NCI-H510A treated with DMSO at 0.1 percent for 48 hours (cell line): ENCODE results near the gene CPED1.

Source experiments
- DNase-seq: peaks from one replicate; lab custom pipeline; 2025; lab: John Stamatoyannopoulos, UW

Gene CPED1

DNA sequence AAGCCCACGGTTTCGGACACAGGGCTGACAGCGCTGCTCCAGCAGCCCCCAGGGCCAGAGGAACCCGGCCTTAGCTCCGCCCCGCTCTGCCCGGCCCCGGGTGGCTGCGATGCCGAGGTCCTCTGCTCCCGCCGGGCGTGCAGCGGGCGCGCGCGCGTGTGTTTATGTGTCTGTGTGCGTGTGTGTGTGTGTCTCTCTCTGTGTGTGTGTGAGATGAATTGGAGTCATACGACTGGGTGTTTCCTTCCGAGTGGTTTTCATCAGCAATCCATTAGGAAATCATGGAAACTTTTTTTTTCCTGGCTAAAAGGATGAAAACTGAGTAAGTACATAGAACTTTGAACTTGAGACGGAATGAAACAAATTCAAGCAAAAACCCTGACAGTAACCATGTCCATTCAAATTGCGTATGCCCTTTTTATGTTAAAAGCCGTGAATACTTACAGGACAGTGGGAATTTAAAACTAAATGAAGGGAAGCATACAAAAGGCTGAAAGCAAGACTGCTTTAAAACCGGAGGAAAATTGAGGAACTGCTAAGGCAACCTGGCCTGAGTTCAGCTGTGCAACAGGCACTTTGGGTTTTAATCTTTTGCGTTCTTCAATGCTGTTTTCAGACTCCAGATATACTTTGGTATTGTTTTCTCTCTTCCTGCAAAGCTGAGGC lies at the start of gene CPED1:
Gene CPED1, plus strand, starts transcription at position 121 of the 666 bp plus-strand sequence. CDS start 911 bp downstream, outside the sequence.
- DNase-seq, result peak; percentile 29

DNA sequence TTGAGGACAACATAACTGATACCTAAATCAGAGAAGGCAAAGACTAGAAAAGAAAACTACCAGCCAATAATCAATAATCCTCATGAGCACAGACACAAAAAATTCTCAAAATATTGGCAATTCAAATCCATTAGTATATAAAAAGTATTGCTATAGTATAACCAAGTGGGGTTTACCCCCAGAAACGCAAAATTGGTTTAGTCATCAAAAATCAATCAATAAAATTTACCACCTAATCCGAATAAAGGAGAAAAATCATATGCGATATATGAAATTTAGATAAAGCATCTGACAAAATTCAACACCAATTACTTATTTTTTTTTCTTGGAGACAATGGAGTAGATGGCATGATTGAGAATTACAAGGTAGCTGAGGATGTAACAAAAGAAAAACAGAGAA lies 49.2 kb upstream of the CPED1 start:
- no peak for DNase-seq

DNA sequence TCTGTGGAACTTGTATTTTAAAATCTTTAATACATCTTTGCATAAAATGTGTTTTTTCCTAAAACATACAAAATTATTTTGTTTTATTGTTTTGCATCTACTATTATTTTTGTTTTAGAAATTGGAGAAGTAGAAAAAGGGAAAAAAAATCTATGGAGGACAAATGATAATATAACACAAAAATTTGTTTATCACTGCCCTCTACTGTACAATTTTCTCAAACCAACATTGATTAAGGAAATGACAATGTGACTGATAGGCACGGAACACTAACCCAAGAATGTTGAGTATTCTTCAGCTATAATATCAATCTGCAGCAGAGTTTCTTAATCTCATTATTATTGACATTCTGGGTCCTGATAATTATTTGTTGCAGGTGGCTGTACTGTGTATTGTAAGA lies 47.4 kb upstream of the CPED1 start:
- no peak for DNase-seq

DNA sequence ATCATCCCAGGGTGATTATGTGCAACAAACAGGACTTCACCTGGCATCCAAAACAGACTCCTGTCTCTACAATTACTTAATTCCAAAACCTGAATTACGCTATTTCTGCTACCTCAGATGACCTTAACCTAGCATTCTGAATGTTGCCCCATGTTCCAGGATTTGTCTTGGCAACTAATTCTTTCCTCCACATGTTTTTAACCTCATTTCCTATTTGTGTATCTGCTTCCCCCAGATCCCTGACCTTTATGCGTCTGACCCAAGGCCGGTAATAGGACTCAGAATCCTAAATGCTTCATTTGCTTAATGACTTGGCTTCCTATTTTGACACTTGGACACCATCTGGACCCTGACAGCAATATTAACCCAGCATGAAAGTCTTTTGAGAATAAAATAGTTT lies 46.7 kb upstream of the CPED1 start:
- DNase-seq, result no peak

DNA sequence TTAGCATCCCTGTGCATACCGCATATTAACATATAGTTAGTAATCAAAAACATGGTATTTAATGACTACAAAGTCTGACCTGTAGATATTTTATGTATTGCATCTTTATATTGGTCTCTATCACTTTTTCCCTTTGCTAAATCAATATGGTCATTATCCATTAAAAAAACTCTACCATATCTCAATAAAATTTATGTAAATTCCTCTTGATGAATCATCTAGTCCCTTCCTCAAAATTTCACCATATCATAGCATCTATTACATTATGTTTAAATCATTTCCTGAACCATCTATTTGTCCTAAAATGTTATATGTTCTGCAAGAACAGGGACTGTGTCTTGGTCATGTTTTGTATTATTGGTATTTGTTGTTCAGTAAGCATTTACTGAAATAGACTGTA lies 45.6 kb upstream of the CPED1 start:
- DNase-seq, result no peak

DNA sequence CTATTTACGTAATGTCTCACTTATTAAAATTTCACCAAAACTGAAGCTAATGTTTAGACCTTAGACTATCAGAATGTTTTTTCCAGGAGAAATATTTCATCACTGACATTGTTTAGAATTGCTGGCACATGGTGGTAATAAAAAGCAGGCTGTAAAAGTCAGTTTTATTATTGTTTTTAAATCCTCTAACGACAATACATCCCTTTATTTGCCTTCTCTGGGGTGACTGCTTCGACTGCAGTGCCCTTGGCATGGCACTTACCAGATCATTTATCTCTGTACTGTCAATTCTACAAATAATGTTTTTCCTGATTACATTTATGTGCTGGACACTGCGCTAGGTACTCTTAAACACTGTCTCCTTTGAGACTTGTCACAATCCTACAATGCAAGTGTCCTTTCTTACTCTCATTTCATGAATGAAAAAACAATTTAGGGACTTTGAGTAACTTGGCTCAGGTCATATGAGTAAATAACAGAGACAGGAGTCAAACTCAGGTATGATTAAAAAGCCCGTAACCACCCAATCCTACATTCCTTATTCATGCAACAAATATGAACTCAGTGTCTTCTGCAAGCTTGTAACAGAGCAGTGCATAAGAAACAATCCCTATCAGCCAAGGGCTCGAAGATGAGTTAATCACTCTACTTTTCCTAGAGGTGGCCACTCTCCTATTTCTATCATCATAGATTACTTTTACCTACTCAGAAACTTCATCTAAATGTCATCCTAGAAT lies 43.5 kb upstream of the CPED1 start:
- DNase-seq, result peak; percentile 15

DNA sequence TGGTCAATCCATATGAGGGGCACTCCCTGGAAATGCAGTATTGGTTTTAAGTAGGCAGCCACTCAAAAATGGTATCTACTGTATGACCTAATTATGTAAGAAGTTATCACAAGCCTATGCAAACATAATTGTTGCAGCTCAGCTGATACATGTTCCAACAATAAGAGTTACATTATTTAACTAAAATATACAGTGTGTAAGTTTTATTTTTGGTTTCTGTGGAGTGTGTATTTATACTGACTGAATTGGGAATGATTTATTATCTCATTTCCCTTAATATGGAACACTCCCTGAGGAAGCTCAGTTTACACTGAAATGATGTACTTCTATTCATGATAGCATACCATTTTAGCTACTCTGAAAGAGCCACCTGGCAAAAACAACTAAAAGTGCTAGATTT lies 40.5 kb upstream of the CPED1 start:
- no peak for DNase-seq

DNA sequence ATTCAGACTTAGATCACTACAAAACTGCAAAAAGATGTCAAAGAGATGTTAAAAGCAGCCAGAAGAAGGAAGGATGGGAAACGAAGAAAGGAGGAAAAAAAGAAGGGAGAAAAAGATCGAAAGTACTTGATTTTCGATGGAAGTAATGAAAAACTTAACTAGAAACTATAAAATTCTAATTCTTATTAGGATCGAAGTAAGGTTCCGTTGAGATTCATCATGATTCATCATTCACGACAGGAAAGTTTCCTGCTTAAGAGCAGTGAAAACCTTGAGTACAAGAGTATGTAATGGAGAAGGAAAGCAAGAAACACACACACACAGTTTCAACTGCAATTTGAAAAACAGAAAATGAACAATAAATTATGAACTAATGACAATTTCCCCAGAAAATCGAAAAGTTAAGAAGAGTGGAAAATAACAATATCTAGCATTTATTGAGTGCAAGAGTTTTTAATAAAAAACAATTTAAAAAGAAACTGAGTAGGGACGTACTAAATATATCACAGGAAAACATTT lies 39.1 kb upstream of the CPED1 start:
- DNase-seq, result no peak

DNA sequence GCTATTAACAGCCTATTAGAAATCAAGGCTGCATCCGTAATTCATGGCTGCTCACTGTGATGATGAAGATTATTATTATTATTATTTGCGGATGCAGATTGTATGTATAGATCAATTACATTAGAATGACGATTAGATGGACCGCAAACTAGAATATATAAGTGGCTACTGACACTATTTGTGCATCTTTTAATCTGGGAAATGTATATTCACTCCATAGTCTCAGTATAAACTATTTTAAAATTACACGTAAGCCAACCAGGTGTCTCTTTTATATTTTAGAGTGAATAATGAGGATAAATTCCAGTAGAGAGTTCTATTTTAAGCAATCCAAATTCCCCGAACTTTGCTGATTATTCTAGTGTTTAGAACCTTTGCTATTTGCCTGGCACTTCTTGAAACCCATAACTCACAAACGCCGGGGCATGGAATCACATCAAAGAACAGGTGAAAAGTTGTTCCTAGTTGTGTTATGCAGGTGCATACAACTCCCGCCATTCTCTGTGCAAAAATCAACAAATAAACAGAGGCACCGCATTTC lies 38.4 kb upstream of the CPED1 start:
- peak; percentile 38 for DNase-seq

DNA sequence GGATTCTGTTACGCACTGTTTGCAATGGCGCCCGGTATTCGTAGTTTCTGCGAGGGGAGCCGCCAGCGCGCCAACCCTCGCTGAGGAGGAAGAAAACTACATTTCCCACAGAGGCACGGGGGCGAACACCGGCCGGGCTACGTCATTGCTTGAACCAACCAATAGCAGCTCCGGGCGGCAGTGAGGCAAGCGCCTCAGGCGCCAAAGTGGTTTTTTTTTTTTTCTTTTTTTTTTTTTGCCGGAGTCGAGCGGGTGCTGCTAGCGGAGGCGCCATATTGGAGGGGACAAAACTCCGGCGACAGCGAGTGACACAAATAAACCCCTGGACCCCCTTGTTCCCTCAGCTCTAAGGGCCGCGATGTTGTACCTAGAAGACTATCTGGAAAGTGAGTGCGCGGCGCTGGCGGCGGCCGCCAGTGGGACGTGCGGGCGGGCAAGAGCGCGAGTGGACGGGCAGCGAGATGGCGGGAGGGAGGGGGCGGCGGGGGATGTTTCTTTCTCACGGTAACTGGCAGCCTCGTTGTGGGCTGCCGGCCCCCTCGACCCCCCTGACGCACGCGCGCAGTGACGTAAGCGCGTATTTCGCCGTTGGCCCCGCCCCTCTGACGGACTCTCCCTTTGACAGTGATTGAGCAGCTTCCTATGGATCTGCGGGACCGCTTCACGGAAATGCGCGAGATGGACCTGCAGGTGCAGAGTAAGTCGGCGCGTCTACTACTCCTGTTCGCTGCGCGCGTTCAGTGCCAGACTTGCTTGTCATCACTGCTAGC lies 37.8 kb upstream of the CPED1 start, which contains the start of gene ING3:
Gene ING3, plus strand, starts transcription at position 239 of the 770 bp plus-strand sequence. Its CDS starts 120 bp downstream, at position 359.
- peak; percentile 94 for DNase-seq

DNA sequence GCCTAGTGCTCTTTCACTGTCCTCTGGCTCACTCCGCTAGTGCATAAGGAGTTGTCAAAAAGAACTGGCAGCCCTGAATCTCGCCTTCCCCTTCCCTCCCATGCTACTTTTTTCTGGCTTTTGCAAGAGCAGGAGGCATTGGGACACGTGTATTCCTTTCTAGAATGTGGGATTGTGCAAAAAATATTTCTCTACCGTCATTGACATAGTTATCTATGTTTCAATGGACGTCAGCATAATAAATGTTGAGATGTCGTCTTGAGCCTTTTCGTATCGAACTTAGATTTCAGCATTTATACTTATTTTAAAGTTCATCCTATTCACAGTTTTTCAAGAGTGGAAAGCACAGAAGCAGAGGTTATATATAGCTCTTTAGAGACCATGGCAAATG lies 37.2 kb upstream of the CPED1 start:
- DNase-seq, result no peak

DNA sequence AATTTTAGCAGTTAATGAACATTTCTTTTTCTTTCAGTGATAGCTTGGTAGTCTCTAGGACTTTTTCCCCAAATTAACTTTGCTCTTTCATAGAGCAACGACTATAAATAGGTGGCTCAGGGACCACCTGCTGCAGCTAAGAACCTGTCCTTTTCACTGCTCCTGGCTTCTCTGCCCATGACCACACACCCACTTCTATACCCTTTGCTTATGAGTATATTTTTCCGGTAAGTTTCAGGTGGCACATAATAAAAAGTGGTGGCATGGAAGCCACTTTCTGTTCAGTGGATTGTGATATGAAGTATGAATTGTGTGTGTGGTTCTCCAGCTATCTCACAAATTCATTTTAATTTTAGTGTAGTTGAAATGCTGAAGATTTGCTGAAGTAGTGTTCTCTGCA lies 36.7 kb upstream of the CPED1 start:
- DNase-seq, result no peak

DNA sequence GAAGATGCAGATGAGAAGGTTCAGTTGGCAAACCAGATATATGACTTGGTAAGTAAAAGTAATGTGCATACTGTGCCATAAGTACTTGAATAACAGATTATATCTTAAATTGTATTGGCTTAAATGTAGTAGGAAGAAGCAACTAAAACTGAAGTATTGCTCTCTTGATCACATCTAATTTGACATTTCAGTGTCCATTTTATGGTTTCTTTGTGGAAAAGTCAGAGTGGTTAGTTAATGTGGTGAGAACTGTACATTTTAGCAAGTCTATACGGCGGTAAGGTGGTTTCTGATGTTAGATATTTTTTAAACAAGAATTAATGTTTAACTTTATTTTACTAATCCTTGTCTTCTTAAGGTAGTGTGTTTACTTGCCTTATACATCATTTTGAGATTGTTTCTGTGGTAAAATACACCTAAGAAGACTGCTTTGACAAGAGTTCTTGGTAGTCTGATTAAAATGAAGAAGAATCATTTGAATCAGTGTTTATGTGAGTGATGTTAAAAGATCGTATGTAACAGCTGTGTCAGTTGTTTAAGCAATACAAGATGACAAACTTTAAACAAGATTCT lies 32.8 kb upstream of the CPED1 start:
- DNase-seq, result no peak

DNA sequence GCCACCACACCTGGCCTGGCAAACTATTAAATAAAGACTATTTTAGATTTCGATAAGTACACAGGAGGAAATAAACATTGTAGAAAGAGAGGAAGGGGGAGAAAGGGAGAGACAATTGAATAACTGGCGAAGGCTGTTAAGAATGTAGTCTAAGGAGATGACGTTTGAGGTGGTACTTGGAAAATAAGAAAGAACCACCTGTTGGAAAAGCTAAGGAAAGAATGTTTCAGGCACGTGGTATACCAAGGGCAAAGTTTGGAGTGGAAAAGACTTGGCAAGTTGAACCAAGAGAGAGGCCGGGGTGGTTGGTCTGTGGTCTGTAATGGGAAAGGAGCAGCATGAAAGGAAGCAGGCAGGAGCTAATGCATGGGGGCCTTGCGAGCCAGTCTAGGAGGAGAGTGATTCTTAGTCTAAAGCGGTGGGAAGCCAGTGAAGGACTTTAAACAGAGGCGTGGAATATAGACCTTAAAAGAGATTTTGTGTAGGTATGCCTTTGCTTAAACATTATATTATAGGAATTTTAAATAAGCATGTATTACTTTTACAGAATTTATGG lies 28.5 kb upstream of the CPED1 start:
- no peak for DNase-seq

DNA sequence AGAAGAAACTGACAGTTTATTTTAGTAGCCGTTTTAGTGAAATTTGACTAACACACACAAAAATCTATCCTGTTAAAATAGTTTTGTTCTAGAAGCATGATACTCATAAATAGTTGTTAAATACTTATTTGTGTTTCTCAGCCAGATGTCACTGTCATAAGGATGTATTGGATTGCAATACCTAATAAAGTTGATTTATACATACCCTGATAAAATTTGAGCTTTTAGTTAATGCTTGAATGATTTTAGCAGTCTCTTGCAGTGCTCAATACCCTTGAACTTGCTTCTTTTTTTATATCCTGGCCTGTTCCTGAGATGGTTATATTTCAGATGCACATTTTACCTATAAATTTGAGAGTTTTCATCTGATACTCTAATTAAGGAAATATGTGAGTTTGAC lies 27.8 kb upstream of the CPED1 start:
- DNase-seq, result no peak

DNA sequence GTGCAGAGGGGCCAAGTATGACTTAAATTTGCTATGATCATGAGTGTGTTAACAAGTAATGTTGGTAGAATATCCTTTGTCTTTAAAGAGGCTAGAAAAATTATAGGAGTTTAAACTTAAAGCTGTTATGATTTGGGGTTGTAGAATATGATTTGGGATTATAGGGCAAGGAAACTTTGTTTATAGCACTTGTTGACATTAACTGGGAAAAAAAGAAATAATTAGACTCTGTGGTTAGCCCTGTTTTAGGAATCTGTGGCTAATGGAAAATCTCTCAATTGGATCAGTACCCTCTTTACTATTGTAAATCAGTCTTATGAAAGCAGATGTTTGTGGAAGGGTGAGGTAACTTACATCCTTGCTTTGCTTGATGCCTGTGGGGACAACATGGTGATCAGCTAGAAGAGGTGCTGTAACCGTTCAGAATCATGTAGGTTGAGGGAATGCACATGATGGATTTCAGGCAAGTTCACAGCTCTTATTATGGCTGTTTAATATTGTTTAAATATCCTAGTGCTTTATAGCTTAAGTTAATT lies 26.8 kb upstream of the CPED1 start:
- no peak for DNase-seq

DNA sequence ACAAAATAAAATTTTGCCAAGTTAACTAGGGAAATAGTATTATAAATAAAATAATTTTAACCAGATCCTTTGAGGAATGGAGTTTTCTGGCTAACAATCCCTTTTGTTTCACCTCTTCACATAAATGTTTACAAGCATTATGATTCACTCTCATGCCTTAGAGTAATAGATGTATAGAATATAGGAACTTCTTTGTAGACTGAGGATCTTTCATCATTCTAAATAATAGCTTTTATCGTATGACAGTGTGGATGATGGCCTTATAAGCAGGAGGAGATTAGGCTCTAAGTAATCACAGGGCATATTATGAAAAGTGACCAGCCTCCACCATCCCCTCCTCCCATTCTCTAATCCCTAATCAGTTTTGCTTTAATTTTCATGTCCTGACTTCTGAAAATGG lies 24.4 kb upstream of the CPED1 start:
- DNase-seq, result no peak

DNA sequence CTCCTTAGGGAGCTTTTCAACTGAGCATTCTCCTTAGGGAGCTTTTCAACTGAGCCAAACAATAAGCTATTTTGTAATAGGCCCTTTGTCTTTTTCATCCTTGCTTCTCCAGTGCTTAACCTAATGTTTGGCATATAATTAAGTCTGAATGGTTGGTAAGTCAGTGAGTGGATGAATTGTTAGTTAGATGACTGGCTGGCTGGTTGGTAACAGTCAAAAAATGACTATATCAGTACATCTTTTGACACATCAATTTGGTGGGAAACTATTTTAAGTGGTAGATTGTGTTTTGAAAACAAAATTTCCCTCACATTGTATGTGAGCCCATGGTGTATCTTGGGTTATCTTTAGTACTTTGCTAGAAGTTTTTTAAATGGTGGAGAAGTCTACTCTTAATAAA lies 21.6 kb upstream of the CPED1 start:
- no peak for DNase-seq

DNA sequence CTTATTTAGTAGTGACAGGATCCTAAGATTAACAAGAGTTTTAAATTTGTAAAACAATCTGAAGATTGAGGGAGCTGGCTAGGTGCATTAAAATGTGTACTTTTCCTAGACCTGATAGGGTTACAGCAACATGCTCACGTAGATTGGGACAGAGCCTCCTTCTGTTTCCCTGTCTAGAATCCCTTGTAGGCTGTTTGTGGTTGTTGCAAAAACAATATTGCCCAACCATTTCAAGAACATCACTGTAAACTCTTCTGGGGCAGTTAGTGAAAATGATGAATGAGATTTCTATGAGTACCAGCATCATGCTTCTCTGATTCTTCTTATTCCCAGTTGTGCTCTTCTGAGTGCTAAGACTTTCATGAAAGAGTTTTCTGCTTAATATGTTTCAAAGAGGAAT lies 14.7 kb upstream of the CPED1 start:
- DNase-seq, result no peak

DNA sequence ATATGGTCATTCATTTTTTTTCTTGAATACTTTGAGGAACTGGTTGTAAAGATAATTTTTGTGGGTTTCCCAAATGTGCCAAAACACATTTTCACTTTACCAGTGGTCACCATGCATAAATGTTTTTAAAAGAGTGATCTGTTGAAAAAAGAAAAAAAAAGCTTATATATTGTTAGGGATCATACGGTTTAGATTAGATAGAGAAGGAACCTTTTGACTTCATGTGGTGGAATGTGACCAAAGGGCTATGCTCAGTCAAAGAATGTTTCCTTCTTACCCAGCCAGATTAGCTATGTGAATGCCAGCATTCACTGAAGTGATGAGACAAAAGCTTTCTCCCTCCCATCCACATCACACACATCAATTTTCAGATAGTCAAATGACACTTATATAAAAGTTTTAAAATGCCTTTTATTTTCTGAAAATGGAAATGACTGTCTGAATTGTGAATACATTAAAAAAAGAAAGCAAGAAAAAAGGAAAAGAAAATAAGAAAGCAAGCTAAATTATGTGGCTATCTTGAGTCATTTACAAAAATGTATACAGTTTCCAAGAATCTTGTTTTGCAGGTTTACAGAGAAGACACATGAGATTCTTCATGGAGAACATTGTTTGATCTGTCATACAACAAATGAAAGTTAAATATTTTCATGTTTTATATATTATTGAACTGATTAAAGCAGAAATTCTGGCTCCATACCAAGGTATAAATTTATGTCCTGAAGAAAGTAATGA lies 8.6 kb upstream of the CPED1 start:
- no peak for DNase-seq

DNA sequence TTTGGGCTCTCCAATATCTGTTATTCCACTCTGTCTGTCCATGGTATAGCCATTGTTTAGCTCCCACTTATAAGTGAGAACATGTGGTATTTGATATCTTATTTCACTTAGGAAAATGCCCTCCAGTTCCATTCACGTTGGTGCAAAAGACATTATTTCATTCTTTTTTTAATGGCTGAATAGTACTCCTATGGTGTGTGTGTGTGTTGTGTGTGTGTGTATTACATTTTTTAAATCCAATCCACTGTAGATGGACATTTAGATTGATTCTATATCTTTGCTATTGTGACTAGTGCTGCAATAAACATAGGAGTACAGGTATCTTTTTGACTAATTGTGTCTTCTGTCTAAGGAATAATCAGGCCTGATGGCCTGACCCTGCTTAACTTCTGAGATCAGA lies 7.4 kb upstream of the CPED1 start:
- DNase-seq, result no peak
